Stimulated activated CD4-positive, alpha-beta T cell treated with anti-CD3 and anti-CD28 coated beads, Interleukin-1b, Interleukin-23, amount 100 ng/mL, for 24 hours (primary cell): ENCODE data around the gene SLC10A1.

ENCODE experiments used
- DNase-seq, 4 experiments: peaks; one replicate each; pipeline ENCODE4 v3.0.0-alpha.2; 2020; ENCODE audit warnings: low read depth in 4 of 4, low spot score in 1 of 4

Gene SLC10A1

DNA sequence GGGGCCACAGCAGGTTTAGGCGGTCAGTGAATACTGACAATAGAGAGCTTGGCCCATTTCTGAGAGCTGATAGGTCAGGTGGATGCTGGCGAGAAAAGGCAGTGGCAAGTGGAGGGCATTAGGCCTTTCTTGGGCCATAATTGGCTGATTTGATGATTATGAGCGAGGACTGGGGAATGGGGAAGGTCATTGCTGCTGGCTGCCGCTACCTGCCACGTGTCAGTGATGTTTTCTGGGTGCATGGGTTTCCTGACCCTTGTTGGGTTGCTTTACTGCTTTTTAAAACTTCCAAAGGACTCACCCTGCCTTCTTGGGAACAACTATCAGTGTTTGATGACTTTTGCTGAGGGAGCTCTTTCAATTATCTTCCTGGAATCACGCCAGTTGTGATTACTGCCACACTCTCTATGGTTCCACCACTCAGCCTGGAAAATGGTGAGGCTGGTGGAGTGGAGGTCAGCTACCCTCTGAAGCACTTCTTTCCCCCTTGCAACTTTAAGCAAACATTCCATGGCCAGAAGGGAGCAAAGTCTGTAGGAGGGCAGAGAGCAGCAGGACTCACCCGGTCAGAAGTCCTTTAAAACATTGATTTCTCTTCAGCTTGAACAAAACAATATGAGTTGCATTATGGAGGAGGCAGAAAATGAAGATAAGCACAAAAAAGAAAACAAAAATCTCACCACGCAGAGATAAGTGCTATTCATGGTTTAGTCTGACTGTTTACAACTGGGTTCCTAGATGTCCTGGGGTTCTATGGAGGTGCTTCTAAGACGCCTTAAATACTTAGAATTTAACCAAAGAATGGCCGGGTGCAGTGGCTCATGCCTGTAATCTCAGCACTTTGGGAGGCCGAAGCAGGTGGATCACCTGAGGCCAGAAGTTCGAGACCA, 12.1 kb upstream of the SLC10A1 start:
- no peak for DNase-seq

DNA sequence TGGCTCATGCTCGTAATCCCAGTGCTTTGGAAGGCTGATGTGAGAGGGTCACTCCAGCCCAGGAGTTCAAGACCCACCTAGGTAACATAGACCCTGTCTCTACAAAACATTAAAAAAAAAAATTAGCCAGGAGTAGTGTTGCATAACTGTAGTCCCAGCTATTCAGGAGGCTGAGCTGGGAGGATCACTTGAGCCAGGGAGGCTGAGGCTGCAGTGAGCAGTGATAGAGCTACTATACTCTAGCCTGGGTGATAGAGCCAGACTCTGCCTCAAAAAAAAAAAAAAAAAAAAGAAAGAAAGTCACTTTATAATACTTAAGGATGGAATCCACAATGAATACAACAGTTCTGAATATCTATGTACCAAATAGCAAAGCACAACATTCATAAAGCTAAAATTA, 10.2 kb upstream of the SLC10A1 start:
- no peak for DNase-seq

DNA sequence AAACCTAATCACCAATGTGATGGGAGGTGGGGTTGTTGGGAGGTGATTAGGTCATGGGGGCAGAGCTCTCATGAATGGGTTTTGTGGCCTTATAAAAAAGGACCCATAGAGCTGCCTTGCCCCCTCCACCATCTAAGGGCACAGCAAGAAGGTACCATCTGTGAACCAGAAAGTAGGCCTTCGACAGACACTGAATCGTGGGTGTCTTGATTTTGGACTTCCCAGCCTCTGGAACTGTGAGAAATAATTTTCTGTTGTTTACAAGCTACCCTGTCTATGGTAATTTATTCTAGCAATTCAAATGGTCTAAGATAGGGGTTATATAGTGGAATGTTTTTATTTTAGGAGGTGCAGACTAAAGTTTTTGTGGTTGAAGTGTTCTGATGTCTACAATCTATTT, 7.9 kb upstream of the SLC10A1 start:
- no peak for DNase-seq

DNA sequence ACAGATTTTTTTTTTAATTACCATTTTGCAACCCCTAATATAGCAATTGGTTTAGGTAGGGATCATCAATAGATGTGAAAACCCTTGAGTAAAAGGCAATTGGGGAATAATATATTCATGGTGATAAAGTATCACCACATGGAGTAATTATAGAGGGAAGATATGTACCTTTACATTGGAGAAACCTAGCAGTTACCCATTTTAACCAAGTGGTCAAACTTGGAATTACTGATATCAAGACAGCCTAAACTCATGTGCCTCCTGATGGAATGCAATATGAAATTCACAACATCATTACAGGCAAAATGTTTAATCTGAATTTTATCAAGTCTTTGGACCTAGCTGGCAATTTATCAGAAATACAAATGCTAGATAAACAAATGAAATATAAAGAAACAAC, 6.7 kb upstream of the SLC10A1 start:
- DNase-seq: no peak

DNA sequence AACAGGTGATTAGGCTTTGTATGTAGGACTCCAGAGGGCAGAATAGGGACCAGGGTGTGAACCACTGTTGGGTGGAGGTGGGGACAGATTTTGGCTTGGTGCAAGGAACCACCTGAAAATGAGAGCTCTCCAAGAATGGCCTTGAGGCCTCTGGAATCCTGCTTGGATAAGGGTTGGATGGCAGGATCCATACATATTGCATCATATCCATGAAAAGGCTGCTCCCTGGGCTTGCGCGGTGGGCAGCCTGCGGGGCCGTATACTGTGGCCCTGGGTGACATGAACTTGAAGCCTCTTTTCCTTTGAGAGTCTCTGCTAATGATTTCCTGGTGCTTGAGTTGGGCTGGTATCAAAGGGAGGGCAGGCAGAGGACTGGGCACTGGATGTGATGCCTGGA, 1.3 kb upstream of the SLC10A1 start:
- DNase-seq: no peak

DNA sequence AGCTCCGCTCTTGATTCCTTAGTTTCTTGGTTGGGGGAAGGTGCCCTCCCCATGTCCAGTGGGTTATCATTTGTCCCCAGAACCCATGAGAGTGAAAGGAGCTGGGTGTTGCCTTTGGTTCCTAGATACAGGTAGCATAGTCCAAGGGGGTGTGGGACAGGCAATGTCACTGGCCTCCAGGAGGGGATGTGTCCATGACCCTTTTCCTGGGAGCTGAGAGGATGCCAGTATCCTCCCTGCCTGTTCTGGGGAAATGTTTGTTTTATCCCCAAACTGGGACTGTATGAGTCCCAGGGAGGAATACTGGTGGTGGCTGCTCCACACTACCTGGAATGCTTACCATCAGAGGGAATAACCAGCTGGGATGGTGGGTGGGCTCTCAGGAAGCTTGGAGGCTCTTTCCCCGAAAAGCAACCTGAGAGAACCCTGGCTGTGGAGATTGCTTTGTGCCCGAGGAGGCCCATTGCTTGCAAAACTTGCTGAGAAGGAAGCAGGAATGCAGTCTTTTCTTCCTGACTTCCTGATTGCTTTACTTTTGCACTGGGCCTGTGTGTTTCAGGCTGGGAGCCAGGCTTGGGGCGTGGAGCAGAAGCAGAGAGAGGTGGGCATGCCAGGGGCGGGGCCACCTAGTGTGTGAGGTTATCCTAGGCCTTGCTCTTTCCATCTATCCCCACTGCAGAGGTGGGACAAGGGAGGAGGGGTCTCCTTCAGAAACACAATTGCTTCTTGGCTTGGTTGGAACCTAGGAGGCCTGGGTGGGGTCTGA, 715 bp upstream of the SLC10A1 start:
- DNase-seq: no peak

DNA sequence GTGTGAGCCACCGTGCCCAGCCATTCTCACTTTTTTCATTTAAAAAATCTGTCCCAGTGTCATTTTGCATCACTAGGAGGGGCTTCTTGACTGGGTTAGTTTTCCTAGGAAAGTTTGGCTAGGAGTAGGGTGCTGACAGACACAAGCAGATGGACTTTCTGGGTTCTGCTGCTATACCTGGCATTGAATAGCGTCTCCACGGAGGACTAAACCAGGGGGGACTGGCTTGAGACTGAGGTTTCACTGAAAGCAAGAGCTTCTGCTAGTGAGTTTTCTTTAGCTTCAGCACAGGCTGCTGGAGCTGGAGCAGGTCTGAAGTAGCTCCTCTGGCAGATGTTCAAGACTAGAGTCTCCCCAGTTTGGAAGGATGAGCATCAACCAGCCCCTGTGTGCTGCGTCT, 1.4 kb downstream of the SLC10A1 start:
- DNase-seq: no peak

DNA sequence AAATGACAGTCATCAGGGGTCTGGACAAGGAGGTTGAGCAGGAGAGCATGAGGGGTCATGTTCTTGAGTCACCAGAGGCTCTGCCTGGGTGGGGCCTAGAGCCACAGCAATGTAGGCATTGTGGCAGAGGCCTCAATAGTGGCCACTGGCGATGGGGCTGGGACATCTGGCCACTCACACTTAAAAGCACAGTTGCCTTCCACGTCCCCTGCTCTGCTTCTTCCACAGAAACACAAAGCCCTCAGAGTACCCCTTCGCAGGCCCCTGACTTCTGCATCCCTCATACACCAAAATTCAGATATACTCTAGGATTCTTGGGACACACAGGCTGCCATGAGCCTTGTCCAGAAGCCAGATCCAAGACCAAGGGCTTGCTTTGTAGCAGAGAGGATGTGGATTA, 2.2 kb downstream of the SLC10A1 start:
- no peak for DNase-seq

DNA sequence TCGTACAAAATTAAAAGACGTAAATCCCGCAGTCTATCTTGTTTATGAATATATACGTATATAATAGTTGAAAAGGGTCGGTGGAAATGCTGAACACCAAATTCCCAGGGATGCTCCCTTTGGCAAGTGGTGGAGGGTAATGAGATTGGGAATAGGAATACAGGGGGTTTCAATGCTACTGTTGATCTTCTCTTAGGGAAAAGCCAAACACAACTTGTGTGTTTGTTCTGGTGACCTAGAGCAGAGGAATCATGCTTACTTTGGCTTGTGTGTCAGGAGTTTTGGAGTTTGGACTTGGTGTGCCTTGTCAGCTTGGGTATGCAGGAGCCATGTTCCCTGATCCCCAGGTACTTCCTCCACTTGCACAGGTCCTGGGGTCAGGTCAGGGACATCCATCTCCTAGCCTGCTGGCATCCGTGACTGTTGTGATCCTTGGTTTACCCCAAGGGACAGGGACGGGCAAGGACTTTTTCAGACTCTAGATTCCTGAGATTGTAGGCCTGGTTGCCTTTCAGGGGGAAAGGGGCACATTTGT, 4.1 kb downstream of the SLC10A1 start:
- DNase-seq: no peak

DNA sequence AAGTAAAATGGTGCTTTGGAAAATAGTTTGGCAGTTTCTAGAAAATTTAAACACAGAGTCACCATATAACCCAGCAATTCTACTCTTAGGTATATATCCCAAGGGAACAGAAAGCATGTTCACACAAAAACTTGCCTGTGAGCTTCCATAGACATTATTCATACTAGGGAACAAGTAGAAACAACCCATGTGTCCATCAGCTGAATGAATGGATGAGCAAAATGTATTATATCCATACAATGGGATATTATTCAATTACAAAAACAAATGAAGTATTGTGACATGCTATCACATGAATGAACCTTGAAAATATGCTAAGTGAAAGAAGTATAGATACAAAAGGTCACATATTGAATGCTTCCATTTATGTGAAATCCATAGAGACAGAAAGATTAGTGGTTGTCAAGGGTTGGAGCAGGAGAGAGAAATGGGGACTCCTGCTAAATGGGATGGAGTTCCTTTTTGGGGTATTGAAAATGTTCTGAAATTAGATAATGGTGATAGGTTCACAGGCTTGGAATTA, 7.9 kb downstream of the SLC10A1 start:
- no peak for DNase-seq

DNA sequence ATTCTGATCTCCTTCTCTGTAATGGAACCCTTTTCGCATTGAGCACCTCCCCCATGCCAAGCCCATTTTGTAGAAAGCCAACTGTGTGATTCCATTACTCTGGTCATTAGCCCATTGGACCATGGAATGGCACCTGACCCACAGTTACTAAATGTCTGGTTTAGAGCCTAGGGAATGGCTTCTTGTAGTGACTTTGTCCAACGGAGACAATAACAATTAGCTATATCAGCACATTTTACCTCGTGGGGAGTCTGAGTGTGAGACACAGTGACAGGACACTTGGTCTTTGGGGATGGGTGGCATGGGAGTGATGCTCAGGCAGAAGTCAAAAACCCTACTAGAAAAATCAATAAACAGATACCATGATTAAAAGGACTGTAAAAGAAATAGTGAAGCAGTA, 10.4 kb downstream of the SLC10A1 start:
- DNase-seq: no peak

DNA sequence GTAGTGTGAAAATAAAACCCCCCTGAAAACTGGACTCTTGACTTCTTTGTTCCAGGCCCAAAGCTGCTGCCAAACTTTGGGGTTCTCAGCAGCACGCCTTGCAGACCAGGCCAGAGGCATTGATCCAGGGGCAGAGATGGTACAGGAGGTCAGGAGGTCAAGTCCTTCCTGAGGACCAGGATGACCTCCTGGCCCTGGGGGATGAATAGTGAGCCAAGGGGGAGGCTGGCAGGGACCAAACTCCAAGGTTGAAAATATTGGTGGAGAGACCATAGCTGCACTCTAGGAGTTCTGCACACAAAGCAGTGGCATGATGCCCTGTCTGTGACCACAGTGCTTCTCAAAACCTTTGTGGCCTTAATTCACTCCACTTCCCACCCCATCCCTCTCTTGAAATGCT, 12.1 kb downstream of the SLC10A1 start:
- no peak for DNase-seq

DNA sequence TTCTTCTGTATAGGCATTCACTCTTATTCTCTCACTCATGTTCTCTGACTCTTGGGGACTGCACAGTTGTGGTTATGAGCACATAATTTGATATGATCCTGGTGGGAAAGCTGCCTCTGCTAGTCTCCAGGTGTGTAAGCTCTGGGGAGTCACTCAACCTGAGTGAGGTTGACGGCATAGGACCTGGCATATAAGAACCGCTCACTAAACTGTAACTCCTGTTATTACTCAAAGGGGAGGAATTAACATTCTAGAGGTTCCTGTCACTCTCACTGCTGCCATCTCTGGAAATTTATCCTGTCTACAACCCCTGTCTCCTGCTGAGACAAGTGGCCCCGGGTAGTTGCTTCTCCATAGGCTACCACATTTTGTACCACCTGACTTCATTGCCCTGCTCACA, 16.1 kb downstream of the SLC10A1 start:
- DNase-seq: no peak

DNA sequence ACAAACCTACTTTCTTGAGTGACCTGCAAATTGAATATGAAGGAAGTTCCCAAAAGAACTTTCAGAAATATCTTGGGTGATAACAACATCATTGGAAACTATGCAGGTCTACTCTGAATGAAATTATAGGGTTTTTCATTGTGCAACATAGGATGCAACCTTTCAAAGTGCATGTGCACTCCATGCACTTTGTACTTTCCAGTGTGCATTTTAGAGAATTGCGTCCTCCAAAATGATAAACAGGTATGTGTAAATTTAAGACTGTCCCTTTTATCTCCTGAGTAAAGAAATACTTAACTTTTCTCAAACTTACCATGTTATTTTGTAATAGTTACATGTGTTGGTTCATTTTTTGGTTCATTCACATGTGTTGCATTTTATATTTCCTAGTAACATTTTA, 16.9 kb downstream of the SLC10A1 start:
- DNase-seq: no peak

DNA sequence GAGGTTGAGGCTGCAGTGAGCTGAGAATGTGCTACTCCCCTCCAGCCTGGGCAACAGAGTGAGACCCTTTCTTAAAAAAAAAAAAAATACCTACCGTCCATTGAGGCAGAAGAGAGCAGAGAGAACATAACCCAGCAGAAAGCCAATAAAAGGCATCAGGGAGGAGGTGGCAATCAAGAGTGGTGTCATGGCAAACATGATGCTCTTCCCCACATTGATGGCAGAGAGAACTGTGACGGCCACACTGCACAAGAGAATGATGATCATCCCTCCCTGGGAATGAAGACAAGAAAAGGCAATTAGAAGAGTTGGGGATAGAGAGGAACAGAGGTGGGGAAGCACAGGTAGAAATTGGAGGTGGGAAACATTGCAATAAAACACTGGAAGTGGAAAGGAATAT, 18.0 kb downstream of the SLC10A1 start:
- no peak for DNase-seq

DNA sequence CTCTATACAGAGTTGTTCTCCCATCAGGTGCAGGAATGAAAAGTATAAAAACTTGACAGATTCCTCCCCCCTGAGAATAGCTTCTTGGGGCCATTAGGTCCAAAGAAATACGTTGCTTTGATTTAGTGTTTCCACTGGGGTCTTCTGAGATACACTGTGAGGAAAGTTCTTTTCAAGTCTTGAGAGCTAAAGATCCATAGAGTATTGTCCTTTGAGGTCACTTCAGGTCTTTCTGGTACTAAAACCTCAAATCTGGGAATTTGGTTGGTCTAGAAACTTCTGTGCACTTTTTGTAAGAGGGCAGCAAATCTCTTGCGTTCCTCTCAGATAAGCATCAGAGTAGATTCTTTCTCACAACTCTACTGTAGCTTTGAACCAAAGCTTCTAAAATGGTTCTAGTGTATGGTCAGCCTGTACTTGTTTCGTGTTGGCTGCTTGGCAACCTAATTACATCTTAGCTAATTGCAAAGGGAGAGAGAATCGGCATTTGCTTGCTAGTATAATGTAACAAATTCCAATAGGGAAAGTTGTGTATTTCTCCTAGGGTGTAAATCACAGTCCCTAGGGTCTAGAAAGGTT, 20.1 kb downstream of the SLC10A1 start:
- no peak for DNase-seq

DNA sequence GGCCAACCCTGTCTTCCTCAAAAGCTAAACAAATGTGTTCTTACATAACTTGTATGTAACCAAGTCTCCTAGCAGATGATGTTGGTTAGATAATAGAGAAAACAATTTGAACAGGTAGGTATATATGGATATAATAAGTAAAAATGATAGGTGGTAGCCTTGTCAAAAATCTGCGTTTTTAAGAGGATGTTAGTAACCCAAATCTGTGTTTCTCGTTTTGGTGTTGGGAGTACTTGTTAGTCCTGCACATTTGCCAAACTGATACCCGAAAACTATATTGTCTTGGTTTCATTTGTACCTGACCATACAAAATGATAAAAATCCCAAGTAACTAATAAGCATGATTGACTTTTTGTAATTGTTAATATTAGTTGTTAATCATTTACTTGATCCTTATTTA, 22.0 kb downstream of the SLC10A1 start:
- DNase-seq: no peak

DNA sequence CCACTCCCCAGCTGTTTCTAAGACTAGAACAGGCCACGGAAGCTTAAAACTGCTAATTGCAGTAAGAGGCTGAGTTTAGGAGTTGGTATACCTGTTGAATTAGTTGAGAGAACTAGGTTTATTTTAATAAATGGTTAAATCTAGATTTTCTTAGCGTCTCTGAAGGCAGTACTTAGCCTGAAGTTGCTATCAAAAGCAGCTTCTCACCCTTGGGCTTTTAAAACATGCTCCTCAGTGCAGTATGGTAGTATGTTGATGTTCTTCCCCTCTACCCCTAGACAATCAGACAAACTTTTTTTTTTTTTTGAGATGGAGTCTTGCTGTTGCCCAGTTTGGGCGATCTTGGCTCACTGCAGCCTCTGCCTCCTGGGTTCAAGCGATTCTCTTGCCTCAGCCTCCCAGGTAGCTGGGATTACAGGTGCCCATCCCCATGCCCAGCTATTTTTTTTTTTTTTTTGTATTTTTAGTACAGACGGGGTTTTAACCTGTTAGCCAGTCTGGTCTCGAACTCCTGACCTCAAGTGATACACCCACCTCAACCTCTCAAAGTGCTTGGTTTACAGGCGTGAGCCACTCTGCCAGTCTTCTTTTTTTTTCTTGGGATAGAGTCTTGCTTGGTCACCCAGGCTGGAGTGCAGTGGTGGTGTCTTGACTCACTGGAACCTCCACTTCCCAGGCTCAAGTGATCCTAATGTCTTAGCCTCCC, 23.3 kb downstream of the SLC10A1 start:
- no peak for DNase-seq

DNA sequence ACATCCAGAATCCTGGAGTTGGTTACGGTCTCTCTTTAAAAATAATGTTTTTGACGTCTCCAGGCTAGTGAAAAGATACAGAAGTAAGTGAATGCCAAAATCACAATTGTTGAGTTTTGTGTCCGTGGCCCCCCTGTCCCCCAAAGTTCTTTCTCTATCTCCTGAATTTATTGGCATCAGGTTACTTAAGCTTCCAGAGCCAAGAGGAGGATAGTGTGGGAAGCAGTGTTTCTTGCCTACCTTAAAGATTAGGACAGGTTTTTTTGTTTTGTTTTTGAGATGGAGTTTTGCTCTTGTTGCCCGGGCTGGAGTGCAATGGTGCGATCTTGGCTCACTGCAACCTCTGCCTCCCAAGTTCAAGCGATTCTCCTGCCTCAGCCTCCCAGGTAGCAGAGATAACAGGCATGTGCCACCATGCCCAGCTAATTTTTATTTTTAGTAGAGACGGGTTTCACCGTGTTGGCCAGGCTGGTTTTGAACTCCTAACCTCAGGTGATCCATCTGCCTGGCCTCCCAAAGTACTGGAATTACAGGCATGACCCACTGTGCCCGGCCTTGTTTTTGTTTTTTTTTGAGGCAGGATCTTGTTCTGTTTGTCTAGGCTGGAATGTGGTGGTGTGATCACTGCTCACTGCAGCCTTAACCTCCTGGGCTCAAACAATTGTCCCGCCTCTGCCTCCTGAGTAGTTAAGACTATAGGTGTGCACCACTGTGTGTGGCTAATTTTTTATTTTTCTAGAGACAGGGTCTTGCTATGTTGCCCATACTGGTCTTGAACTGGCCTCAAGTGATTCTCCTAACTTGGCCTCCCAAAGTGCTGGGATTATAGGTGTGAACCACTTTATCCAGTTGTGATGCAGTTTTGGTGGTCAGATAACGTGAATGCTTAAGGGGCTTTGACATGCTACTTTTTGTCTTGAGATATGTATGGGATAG, 24.7 kb downstream of the SLC10A1 start:
- DNase-seq: no peak

DNA sequence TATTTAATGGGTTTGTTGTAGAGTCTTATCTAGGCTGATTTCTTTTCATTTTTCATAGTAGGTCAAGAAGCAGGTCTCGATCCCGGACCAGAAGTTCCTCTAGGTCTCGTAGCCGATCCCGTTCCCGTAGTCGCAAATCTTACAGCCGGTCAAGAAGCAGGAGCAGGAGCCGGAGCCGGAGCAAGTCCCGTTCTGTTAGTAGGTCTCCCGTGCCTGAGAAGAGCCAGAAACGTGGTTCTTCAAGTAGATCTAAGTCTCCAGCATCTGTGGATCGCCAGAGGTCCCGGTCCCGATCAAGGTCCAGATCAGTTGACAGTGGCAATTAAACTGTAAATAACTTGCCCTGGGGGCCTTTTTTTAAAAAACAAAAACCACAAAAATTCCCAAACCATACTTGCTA, 25.9 kb downstream of the SLC10A1 start:
- no peak for DNase-seq
